ENCODE measurements around the gene KY. TPM values are rescaled to one million over a fixed set of nuclear protein-coding genes. Genes with fewer than 3 reads are reported as not detected.
"Not testable (repeated sequence)": the region's sequence is repeated elsewhere in the genome, so short reads cannot be mapped to it uniquely, and the experiment has no call there.

KY gene
- total RNA-seq, 1 donor from 2014 or later = 0.04 TPM

GRCh38 chr3:134600206-134600605 lies 50.6 kb downstream of the KY start:
- Histone ChIP-seq H3K27me3 (ENCODE audit: control insufficient read depth, insufficient read depth, low read length) (no peaks in the 10 kb centered on the region), H3K4me3 (ENCODE audit: low read depth, low read length) (no peak overlapping the region), H3K36me3 (ENCODE audit: control insufficient read depth, insufficient read depth, low read length) (no peaks in the 10 kb centered on the region)
- no peak for TF ChIP-seq CTCF (IDR thresholded peaks at IDR 0.05; ENCODE audit: insufficient read depth, low read length, poor library complexity, severe bottlenecking)
- no peak for DNase-seq (ENCODE audit: low read depth)

- no peak overlapping the region for H3K4me3 ChIP-seq (ENCODE audit: low read depth, low read length)
- no peaks in the 10 kb centered on the region for H3K27me3 ChIP-seq (ENCODE audit: control insufficient read depth, insufficient read depth, low read length)
- TF ChIP-seq CTCF (IDR thresholded peaks at IDR 0.05; ENCODE audit: insufficient read depth, low read length, poor library complexity, severe bottlenecking) = no peak
- no peak for DNase-seq (ENCODE audit: low read depth)
- no peaks in the 10 kb centered on the region for H3K36me3 ChIP-seq (ENCODE audit: control insufficient read depth, insufficient read depth, low read length)
Measured at GRCh38 chr3:134598763-134599545, 51.9 kb downstream of the KY start.

GRCh38 chr3:134597390-134597970 lies 53.3 kb downstream of the KY start:
- no peak for DNase-seq (ENCODE audit: low read depth)
- H3K4me3 ChIP-seq (ENCODE audit: low read depth, low read length) = no peak overlapping the region
- H3K27me3 ChIP-seq (ENCODE audit: control insufficient read depth, insufficient read depth, low read length) = no peaks in the 10 kb centered on the region
- TF ChIP-seq CTCF (IDR thresholded peaks at IDR 0.05; ENCODE audit: insufficient read depth, low read length, poor library complexity, severe bottlenecking) = no peak
- no peaks in the 10 kb centered on the region for H3K36me3 ChIP-seq (ENCODE audit: control insufficient read depth, insufficient read depth, low read length)

- H3K4me3 ChIP-seq (ENCODE audit: low read depth, low read length); H3K27me3 ChIP-seq (ENCODE audit: control insufficient read depth, insufficient read depth, low read length); DNase-seq (ENCODE audit: low read depth); H3K36me3 ChIP-seq (ENCODE audit: control insufficient read depth, insufficient read depth, low read length): not testable (repeated sequence)
Measured at GRCh38 chr3:134594986-134595385, 55.8 kb downstream of the KY start.

- Histone ChIP-seq H3K4me3 (ENCODE audit: low read depth, low read length) (no peak overlapping the region), H3K36me3 (ENCODE audit: control insufficient read depth, insufficient read depth, low read length) (no peaks in the 10 kb centered on the region), H3K27me3 (ENCODE audit: control insufficient read depth, insufficient read depth, low read length) (no peaks in the 10 kb centered on the region)
- no peak for DNase-seq (ENCODE audit: low read depth)
- no peak for TF ChIP-seq CTCF (IDR thresholded peaks at IDR 0.05; ENCODE audit: insufficient read depth, low read length, poor library complexity, severe bottlenecking)
Measured at GRCh38 chr3:134594331-134594741, 56.5 kb downstream of the KY start.

GRCh38 chr3:134592806-134593205 lies 58.0 kb downstream of the KY start:
- Histone ChIP-seq H3K36me3 (ENCODE audit: control insufficient read depth, insufficient read depth, low read length) (no peaks in the 10 kb centered on the region), H3K27me3 (ENCODE audit: control insufficient read depth, insufficient read depth, low read length) (no peaks in the 10 kb centered on the region), H3K4me3 (ENCODE audit: low read depth, low read length) (no peak overlapping the region)
- no peak for DNase-seq (ENCODE audit: low read depth)
- no peak for TF ChIP-seq CTCF (IDR thresholded peaks at IDR 0.05; ENCODE audit: insufficient read depth, low read length, poor library complexity, severe bottlenecking)

Measured in kidney epithelial cell (primary cell).